HEK293T (cell line): Measurements from ENCODE around the gene IRF8.

Experiments used
- BHLHE40 ChIP-seq: fragments of 450-650 bp; IDR thresholded peaks from 2 replicates; pipeline ENCODE4 v1.6.1; 2016; ENCODE audit warnings: mild to moderate bottlenecking, moderate library complexity, borderline replicate concordance
- CTBP1 ChIP-seq: fragments of 450-650 bp; IDR thresholded peaks from 2 replicates; pipeline ENCODE4 v1.6.1; 2016; ENCODE audit warnings: borderline replicate concordance
- FOXA1 ChIP-seq: fragments of 450-650 bp; IDR thresholded peaks from 2 replicates; pipeline ENCODE4 v1.6.1; 2016; ENCODE audit warnings: mild to moderate bottlenecking
- FOXK2 ChIP-seq: fragments of 450-650 bp; IDR thresholded peaks from 2 replicates; pipeline ENCODE4 v1.6.1; 2016; ENCODE audit warnings: mild to moderate bottlenecking
- FOXM1 ChIP-seq: fragments of 450-650 bp; IDR thresholded peaks from 2 replicates; pipeline ENCODE4 v1.6.1; 2017; ENCODE audit warnings: mild to moderate bottlenecking, borderline replicate concordance
- L3MBTL2 ChIP-seq: fragments of 450-650 bp; conservative IDR thresholded peaks from 2 replicates; pipeline ENCODE4 v1.6.1; 2016; ENCODE audit warnings: mild to moderate bottlenecking
- PKNOX1 ChIP-seq: fragments of 450-650 bp; IDR thresholded peaks from 2 replicates; pipeline ENCODE4 v1.6.1; 2016
- SP1 ChIP-seq: fragments of 450-650 bp; IDR thresholded peaks from 2 replicates; pipeline ENCODE4 v1.6.1; 2017
- ZNF384 ChIP-seq: fragments of 450-650 bp; IDR thresholded peaks from 2 replicates; pipeline ENCODE4 v1.6.1; 2016

GRCh38 chr16:85935391-85935973 lies 36.5 kb downstream of the IRF8 start:
- TF ChIP-seq FOXK2 (no peak), SP1 (no peak), FOXM1 (no peak), ZNF384 (no peak), FOXA1 (no peak), BHLHE40 (no peak), PKNOX1 (no peak), L3MBTL2 (no peak), CTBP1 (no peak)
